Panc1 (cell line): ENCODE results near the gene MTM1. TPM values are rescaled to one million over a fixed set of nuclear protein-coding genes. Genes with fewer than 3 reads are reported as not detected.

Experiments used
- ATAC-seq: fragments of 200-7000 bp; cut with Tn5 transposase; 2 replicates; pipeline ENCODE4 v1.9.1; 2020; ENCODE audit warnings: mild to moderate bottlenecking, moderate library complexity
- BruUV-seq: library from RNA; stranded (reverse); fragments of 400-500 nt; replicated peaks from 2 replicates; lab custom pipeline; 2021; lab: Mats Ljungman, UMichigan
- CTCF ChIA-PET: fragments of 300-600 bp; sonication (Branson Sonifier 250); formaldehyde crosslinking; loops from one replicate; lab custom pipeline; 2022; ENCODE audit warnings: antibody characterized with exemption; lab: Charles Lee
- POLR2A ChIA-PET: fragments of 300-600 bp; sonication (Branson Sonifier 250); formaldehyde crosslinking; loops from one replicate; lab custom pipeline; 2022; ENCODE audit warnings: antibody characterized with exemption; lab: Charles Lee
- DNase-seq: peaks from one replicate; pipeline ENCODE4 v3.0.0-alpha.2; 2010; ENCODE audit warnings: low read depth, low spot score
- H3K27ac ChIP-seq: 2 replicates; pipeline ENCODE4 v1.5.1; 2011; ENCODE audit warnings: mild to moderate bottlenecking, low read length, inconsistent platforms
- H3K27me3 ChIP-seq: fragments of 200-500 bp; sonication (Bioruptor generic); 2 replicates; pipeline ENCODE4 v1.6.0; 2014; ENCODE audit warnings: low read length, inconsistent platforms; ENCODE audit not compliant: control insufficient read depth, insufficient read depth
- H3K36me3 ChIP-seq: fragments of 200-500 bp; sonication (Bioruptor generic); 2 replicates; pipeline ENCODE4 v1.5.1; 2014; ENCODE audit warnings: inconsistent platforms, mild to moderate bottlenecking, low read length, moderate library complexity; ENCODE audit not compliant: control insufficient read depth, insufficient read depth
- H3K4me1 ChIP-seq: 2 replicates; pipeline ENCODE4 v1.5.1; 2011; ENCODE audit warnings: inconsistent platforms, mild to moderate bottlenecking, low read length, moderate library complexity; ENCODE audit not compliant: control insufficient read depth, insufficient read depth
- H3K4me3 ChIP-seq, 2 experiments: 2 replicates each; pipeline ENCODE4 v1.5.1; 2011 to 2012; ENCODE audit warnings: low read depth in 2 of 2, low read length in 2 of 2, mild to moderate bottlenecking in 2 of 2, inconsistent platforms in 1 of 2, moderate library complexity in 1 of 2
- H3K9me3 ChIP-seq: fragments of 200-500 bp; sonication (Bioruptor generic); 2 replicates; pipeline ENCODE4 v1.5.1; 2014; ENCODE audit warnings: low read depth, mild to moderate bottlenecking, inconsistent platforms, low read length, moderate library complexity; ENCODE audit not compliant: control insufficient read depth, insufficient read depth
- POLR2AphosphoS5 ChIP-seq: IDR thresholded peaks from 2 replicates; pipeline ENCODE4 v1.6.1; 2012; ENCODE audit warnings: mild to moderate bottlenecking, low read depth, low read length, moderate library complexity
- SIN3A ChIP-seq: IDR thresholded peaks from 2 replicates; pipeline ENCODE4 v1.6.1; 2012; ENCODE audit warnings: low read depth, mild to moderate bottlenecking, low read length, moderate library complexity, borderline replicate concordance; ENCODE audit not compliant: insufficient read depth
- TCF7L2 ChIP-seq: IDR thresholded peaks from 2 replicates; pipeline ENCODE4 v1.6.1; 2011; ENCODE audit warnings: mild to moderate bottlenecking, low read depth, low read length, inconsistent platforms
- in situ Hi-C: cut with HindIII; loops from 2 replicates; pipeline ENCODE4 v1.10.0; 2016; ENCODE audit warnings: low sequenced_read_pairs, low pct_unique_long_range_greater_than_20kb
- intact Hi-C: fragments of 100-400 bp; cut with micrococcal nuclease; formaldehyde crosslinking; loops from one replicate; pipeline ENCODE4 v1.10.0; 2022; ENCODE audit not compliant: unreplicated experiment
- total RNA-seq: library from RNA; stranded (reverse); gene quantifications from one replicate; pipeline ENCODE4 v1.2.1, GENCODE V29; 2021; ENCODE audit not compliant: unreplicated experiment
- TF ChIP-seq, protein P1 (sequence below), 2 experiments: IDR thresholded peaks; 2 replicates each; pipeline ENCODE4 v1.6.1; 2011 to 2012; ENCODE audit warnings: low read depth in 2 of 2, control low read depth in 1 of 2, low read length in 1 of 2, mild to moderate bottlenecking in 1 of 2, moderate library complexity in 1 of 2; ENCODE audit not compliant: insufficient read depth in 1 of 2
- TF ChIP-seq, protein P2 (sequence below): fragments of 450-650 bp; IDR thresholded peaks from 2 replicates; pipeline ENCODE4 v1.5.1; 2017; ENCODE audit warnings: mild to moderate bottlenecking

MTM1 gene
- total RNA-seq, 1 experiment from 2014 or later: 24.0 TPM

DNA sequence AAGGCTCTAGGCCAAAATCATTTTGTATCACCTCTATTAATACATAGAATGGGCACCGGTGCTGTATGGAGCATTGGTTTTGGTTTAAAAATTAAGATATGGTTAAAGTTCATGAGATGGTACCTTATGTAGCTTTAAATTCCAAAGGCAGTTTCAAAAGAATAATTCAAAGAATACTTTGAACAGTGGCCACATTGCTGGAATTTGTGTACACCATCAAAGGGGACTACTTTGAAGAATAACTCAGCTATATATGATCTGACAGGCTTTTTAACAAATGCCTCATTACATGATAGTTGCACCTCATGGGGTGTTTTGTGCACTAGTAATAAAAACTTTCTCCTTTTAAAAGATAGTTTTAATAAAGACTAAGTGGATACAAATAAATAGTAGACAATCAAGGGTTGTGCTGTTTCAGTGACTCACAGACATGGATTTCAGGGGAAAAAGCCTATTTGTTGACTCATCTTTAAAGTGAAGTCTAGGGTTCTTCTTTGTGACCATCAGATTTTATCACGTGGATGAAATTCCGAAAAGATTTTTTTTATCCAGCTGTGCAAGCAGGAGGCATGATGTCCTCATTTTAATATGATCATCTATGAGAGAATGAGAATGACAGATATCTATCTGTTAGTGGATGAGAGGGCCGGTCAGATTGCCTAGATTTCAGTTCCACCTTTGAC is 12.8 kb downstream of the MTM1 start:
- peak; percentile 62; the same call in 1 of the 2 replicates for ATAC-seq
- CTCF ChIA-PET: interaction anchor here (0.7 kb wide), 1 partner anchor 9 kb away, joined by 8 read pairs; no protein-coding TSS in a partner anchor
- DNase-seq: no peak

DNA sequence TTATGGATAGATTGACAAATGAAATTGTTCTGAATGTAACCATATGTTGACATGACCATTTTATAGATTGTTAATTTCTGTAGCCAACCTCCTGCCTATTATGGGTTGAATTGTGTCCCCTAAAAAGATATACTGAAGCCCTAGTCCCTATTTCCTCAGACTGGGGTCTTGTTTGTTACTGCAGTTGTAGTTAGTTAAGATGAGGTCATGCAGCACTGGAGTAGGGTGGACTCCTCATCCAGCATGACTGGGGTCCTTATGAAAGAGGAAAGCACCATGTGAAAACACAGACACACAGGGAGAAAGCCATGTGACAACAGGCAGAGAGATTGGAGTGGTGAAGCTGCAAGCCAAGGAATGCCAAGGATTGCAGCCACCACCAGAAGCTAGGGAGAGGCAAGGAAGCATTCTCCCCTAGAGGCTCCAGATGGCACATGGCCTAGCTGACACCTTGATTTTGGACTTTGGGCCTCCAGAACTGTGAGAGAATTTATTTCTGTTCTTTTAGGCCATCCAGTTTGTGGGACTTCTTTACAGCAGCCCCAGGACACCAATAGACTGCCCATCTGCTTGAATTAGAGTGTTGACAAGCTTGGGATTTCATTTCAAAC is 14.0 kb downstream of the MTM1 start:
- in situ Hi-C loops (no loop called here), intact Hi-C loops (no loop called here)
- no TSS peak for BruUV-seq
- CTCF ChIA-PET: no interaction called here
- Histone ChIP-seq H3K9me3 (no peaks in the 10 kb centered on the region), H3K27ac (no peak overlapping the region), H3K4me1 (peaks cover 10% of the 10 kb centered on the region), H3K4me3 (no peak overlapping the region), H3K27me3 (no peaks in the 10 kb centered on the region), H3K36me3 (no peaks in the 10 kb centered on the region)
- TF ChIP-seq, protein P1, sequence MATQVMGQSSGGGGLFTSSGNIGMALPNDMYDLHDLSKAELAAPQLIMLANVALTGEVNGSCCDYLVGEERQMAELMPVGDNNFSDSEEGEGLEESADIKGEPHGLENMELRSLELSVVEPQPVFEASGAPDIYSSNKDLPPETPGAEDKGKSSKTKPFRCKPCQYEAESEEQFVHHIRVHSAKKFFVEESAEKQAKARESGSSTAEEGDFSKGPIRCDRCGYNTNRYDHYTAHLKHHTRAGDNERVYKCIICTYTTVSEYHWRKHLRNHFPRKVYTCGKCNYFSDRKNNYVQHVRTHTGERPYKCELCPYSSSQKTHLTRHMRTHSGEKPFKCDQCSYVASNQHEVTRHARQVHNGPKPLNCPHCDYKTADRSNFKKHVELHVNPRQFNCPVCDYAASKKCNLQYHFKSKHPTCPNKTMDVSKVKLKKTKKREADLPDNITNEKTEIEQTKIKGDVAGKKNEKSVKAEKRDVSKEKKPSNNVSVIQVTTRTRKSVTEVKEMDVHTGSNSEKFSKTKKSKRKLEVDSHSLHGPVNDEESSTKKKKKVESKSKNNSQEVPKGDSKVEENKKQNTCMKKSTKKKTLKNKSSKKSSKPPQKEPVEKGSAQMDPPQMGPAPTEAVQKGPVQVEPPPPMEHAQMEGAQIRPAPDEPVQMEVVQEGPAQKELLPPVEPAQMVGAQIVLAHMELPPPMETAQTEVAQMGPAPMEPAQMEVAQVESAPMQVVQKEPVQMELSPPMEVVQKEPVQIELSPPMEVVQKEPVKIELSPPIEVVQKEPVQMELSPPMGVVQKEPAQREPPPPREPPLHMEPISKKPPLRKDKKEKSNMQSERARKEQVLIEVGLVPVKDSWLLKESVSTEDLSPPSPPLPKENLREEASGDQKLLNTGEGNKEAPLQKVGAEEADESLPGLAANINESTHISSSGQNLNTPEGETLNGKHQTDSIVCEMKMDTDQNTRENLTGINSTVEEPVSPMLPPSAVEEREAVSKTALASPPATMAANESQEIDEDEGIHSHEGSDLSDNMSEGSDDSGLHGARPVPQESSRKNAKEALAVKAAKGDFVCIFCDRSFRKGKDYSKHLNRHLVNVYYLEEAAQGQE (IDR thresholded peaks at IDR 0.05; ENCODE audit: insufficient read depth in 1 of 2, low read depth in 2 of 2, low read length in 1 of 2): no peak
- TF ChIP-seq, protein P2, sequence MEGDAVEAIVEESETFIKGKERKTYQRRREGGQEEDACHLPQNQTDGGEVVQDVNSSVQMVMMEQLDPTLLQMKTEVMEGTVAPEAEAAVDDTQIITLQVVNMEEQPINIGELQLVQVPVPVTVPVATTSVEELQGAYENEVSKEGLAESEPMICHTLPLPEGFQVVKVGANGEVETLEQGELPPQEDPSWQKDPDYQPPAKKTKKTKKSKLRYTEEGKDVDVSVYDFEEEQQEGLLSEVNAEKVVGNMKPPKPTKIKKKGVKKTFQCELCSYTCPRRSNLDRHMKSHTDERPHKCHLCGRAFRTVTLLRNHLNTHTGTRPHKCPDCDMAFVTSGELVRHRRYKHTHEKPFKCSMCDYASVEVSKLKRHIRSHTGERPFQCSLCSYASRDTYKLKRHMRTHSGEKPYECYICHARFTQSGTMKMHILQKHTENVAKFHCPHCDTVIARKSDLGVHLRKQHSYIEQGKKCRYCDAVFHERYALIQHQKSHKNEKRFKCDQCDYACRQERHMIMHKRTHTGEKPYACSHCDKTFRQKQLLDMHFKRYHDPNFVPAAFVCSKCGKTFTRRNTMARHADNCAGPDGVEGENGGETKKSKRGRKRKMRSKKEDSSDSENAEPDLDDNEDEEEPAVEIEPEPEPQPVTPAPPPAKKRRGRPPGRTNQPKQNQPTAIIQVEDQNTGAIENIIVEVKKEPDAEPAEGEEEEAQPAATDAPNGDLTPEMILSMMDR: no peak
- TF ChIP-seq POLR2AphosphoS5 (no peak), TCF7L2 (no peak), SIN3A (no peak)
- POLR2A ChIA-PET: no interaction called here
- DNase-seq (no peak), ATAC-seq (peak; percentile 60; the same call in 1 of the 2 replicates)

More for the DNA sequence above, 12.8 kb downstream of the MTM1 start:
- BruUV-seq: no TSS peak
- H3K4me3 ChIP-seq: no peak overlapping the region
- in situ Hi-C loops (no loop called here), intact Hi-C loops (no loop called here)
- H3K4me1 ChIP-seq: peaks cover 10% of the 10 kb centered on the region
- no peaks in the 10 kb centered on the region for H3K27me3 ChIP-seq
- TF ChIP-seq, protein P2: no peak
- TF ChIP-seq SIN3A (no peak), TCF7L2 (no peak), POLR2AphosphoS5 (no peak)
- TF ChIP-seq, protein P1 (IDR thresholded peaks at IDR 0.05; ENCODE audit: insufficient read depth in 1 of 2, low read depth in 2 of 2, low read length in 1 of 2): no peak
- H3K36me3 ChIP-seq: no peaks in the 10 kb centered on the region
- POLR2A ChIA-PET: no interaction called here
- H3K27ac ChIP-seq: no peak overlapping the region
- H3K9me3 ChIP-seq: no peaks in the 10 kb centered on the region
